UCSD-AML1 (cell line): ENCODE data around the gene SSH2.
A peak's percentile ranks its signal among the peaks of the same experiment; 100 is the strongest.
"Not testable (repeated sequence)": the region's sequence is repeated elsewhere in the genome, so short reads cannot be mapped to it uniquely, and the experiment has no call there.

Experiments used
- DNase-seq: peaks from one replicate; lab custom pipeline; 2025; ENCODE audit not compliant: unreplicated experiment; lab: John Stamatoyannopoulos, UW

The SSH2 gene

GRCh38 chr17:29682054-29682453 is 248.0 kb downstream of the SSH2 start:
- no peak for DNase-seq

- DNase-seq, result no peak
Observed at GRCh38 chr17:29677824-29678223, 252.2 kb downstream of the SSH2 start.

- no peak for DNase-seq
Observed at GRCh38 chr17:29677221-29677791, 252.7 kb downstream of the SSH2 start.

GRCh38 chr17:29675961-29676360 is 254.1 kb downstream of the SSH2 start:
- DNase-seq, result not testable (repeated sequence)

- DNase-seq, result peak; percentile 19
Observed at GRCh38 chr17:29674281-29674680, 255.7 kb downstream of the SSH2 start.

- DNase-seq, result no peak
Observed at GRCh38 chr17:29671661-29672060, 258.4 kb downstream of the SSH2 start.

- no peak for DNase-seq
Observed at GRCh38 chr17:29669266-29669665, 260.8 kb downstream of the SSH2 start.

- DNase-seq, result no peak
Observed at GRCh38 chr17:29667969-29668368, 262.1 kb downstream of the SSH2 start.

GRCh38 chr17:29665481-29665810 is 264.6 kb downstream of the SSH2 start:
- no peak for DNase-seq

- no peak for DNase-seq
Observed at GRCh38 chr17:29664743-29665480, 265.1 kb downstream of the SSH2 start.

- no peak for DNase-seq
Observed at GRCh38 chr17:29663155-29663554, 266.9 kb downstream of the SSH2 start.

- no peak for DNase-seq
Observed at GRCh38 chr17:29661213-29661612, 268.8 kb downstream of the SSH2 start.

- no peak for DNase-seq
Observed at GRCh38 chr17:29659155-29659554, 270.9 kb downstream of the SSH2 start.

- no peak for DNase-seq
Observed at GRCh38 chr17:29655323-29655722, 274.7 kb downstream of the SSH2 start.

- no peak for DNase-seq
Observed at GRCh38 chr17:29653995-29654714, 275.9 kb downstream of the SSH2 start.

GRCh38 chr17:29652976-29653375 is 277.1 kb downstream of the SSH2 start:
- no peak for DNase-seq

- DNase-seq, result not testable (repeated sequence)
Observed at GRCh38 chr17:29651913-29652312, 278.1 kb downstream of the SSH2 start.

GRCh38 chr17:29650396-29650795 is 279.6 kb downstream of the SSH2 start:
- no peak for DNase-seq

GRCh38 chr17:29649359-29649758 is 280.7 kb downstream of the SSH2 start:
- DNase-seq, result no peak

GRCh38 chr17:29648005-29648404 is 282.0 kb downstream of the SSH2 start:
- no peak for DNase-seq

GRCh38 chr17:29645515-29646051 is 284.4 kb downstream of the SSH2 start:
- DNase-seq, result no peak

- DNase-seq, result no peak
Observed at GRCh38 chr17:29643817-29644160, 286.2 kb downstream of the SSH2 start.
